ENCODE data around the gene FLRT2.

DNA sequence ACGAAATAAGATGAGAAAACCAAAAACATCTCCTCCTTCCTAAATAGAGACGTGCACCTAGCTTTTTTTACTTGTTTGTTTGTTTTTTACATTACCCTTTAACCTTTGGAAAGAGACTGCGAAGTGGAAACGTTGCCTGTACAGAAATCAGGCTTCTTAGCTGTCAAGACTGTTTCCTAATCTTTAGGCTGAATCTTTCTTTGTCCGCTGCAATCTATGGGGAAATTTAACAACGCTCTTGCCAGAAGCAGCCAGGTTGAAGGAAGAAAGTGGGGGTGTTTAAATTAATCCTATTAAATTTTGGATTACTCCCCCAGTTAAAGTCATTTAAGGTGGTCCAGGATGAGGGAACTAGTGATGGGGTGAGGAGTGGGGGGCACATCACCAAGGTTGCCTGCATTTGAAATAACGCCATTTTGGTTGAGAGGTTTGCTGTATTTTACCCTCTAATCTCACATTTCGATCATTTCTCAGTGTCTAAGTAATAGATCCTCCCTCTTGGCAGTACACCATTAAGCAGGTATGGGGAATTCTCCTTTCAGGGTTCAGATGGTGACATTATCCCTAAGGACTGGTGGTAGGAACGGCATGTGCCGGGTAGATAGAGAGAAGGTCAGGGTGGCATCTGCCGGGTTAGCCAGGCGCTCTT is 2.6 kb downstream of the FLRT2 start:
- TF ChIP-seq, protein P1, sequence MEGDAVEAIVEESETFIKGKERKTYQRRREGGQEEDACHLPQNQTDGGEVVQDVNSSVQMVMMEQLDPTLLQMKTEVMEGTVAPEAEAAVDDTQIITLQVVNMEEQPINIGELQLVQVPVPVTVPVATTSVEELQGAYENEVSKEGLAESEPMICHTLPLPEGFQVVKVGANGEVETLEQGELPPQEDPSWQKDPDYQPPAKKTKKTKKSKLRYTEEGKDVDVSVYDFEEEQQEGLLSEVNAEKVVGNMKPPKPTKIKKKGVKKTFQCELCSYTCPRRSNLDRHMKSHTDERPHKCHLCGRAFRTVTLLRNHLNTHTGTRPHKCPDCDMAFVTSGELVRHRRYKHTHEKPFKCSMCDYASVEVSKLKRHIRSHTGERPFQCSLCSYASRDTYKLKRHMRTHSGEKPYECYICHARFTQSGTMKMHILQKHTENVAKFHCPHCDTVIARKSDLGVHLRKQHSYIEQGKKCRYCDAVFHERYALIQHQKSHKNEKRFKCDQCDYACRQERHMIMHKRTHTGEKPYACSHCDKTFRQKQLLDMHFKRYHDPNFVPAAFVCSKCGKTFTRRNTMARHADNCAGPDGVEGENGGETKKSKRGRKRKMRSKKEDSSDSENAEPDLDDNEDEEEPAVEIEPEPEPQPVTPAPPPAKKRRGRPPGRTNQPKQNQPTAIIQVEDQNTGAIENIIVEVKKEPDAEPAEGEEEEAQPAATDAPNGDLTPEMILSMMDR (IDR thresholded peaks at IDR 0.05) = no peak
- no peak for TF ChIP-seq POLR2A (IDR thresholded peaks at IDR 0.05)
